ENCODE data around the gene FANK1.

DNA sequence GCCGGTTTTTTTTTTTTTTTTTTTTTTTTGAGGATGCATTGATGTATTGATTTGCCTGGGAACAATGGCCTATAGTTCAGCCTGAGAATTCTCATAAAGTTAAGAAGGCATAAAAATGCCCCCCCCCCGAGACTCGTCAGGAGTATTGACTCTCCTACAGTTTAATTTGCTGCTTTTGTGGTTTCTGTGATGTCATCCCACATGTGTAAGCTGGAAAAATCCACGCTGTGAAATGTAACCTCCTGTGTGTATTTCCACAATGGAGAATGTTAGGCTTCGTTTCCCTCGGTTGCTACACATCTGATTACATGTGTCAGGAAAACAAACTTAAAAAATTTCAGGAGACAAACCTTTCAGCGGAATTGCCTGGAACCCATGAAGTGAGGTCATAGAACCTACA is 117.9 kb downstream of the FANK1 start:
- no peak for TF ChIP-seq CTCF (IDR thresholded peaks at IDR 0.05 in 4 of 5, conservative IDR thresholded peaks at IDR 0.05 in 1 of 5)
- TF ChIP-seq POLR2A (IDR thresholded peaks at IDR 0.05), result no peak
